ENCODE results near the gene TCF25.
"Not testable (repeated sequence)": the region's sequence is repeated elsewhere in the genome, so short reads cannot be mapped to it uniquely, and the experiment has no call there.

TCF25 gene

GRCh38 chr16:89844739-89845339 lies 28.6 kb upstream of the TCF25 start:
- FAIRE-seq, result no peak

- no peak for FAIRE-seq
Observed at GRCh38 chr16:89845417-89845816, 28.0 kb upstream of the TCF25 start.

- FAIRE-seq, result no peak
Observed at GRCh38 chr16:89847051-89847939, 26.1 kb upstream of the TCF25 start.

- no peak for FAIRE-seq
Observed at GRCh38 chr16:89847940-89848297, 25.5 kb upstream of the TCF25 start.

GRCh38 chr16:89848974-89849373 lies 24.4 kb upstream of the TCF25 start:
- FAIRE-seq, result no peak

- FAIRE-seq, result no peak
Observed at GRCh38 chr16:89853306-89853993, 19.9 kb upstream of the TCF25 start.

GRCh38 chr16:89855301-89855945 lies 18.0 kb upstream of the TCF25 start:
- FAIRE-seq, result no peak

GRCh38 chr16:89855986-89856385 lies 17.4 kb upstream of the TCF25 start:
- FAIRE-seq, result no peak

- FAIRE-seq, result no peak
Observed at GRCh38 chr16:89858973-89859614, 14.3 kb upstream of the TCF25 start.

GRCh38 chr16:89859615-89860007 lies 13.8 kb upstream of the TCF25 start:
- FAIRE-seq, result no peak

GRCh38 chr16:89860747-89861304 lies 12.6 kb upstream of the TCF25 start:
- no peak for FAIRE-seq

GRCh38 chr16:89861648-89862047 lies 11.7 kb upstream of the TCF25 start:
- FAIRE-seq, result no peak

GRCh38 chr16:89862732-89863131 lies 10.7 kb upstream of the TCF25 start:
- FAIRE-seq, result no peak

- FAIRE-seq, result no peak
Observed at GRCh38 chr16:89863741-89864526, 9.5 kb upstream of the TCF25 start.

- FAIRE-seq, result no peak
Observed at GRCh38 chr16:89864527-89864820, 8.9 kb upstream of the TCF25 start.

GRCh38 chr16:89867918-89868317 lies 5.5 kb upstream of the TCF25 start:
- FAIRE-seq, result no peak

GRCh38 chr16:89869911-89870310 lies 3.5 kb upstream of the TCF25 start:
- FAIRE-seq, result no peak

GRCh38 chr16:89870440-89870839 lies 3.0 kb upstream of the TCF25 start:
- no peak for FAIRE-seq

- no peak for FAIRE-seq
Observed at GRCh38 chr16:89871895-89872294, 1.5 kb upstream of the TCF25 start.

GRCh38 chr16:89873972-89874689 lies 739 bp downstream of the TCF25 start:
- no peak for FAIRE-seq

GRCh38 chr16:89879123-89879522 lies 5.7 kb downstream of the TCF25 start:
- FAIRE-seq, result not testable (repeated sequence)
